ENCODE measurements around the gene RELB. TPM values are rescaled to one million over a fixed set of nuclear protein-coding genes. Genes with fewer than 3 reads are reported as not detected.

RELB gene
- total and polyA plus RNA-seq, 2 of the 4 experiments (the other 2 are of a cell fraction) = 5.0 to 17.2 TPM

DNA sequence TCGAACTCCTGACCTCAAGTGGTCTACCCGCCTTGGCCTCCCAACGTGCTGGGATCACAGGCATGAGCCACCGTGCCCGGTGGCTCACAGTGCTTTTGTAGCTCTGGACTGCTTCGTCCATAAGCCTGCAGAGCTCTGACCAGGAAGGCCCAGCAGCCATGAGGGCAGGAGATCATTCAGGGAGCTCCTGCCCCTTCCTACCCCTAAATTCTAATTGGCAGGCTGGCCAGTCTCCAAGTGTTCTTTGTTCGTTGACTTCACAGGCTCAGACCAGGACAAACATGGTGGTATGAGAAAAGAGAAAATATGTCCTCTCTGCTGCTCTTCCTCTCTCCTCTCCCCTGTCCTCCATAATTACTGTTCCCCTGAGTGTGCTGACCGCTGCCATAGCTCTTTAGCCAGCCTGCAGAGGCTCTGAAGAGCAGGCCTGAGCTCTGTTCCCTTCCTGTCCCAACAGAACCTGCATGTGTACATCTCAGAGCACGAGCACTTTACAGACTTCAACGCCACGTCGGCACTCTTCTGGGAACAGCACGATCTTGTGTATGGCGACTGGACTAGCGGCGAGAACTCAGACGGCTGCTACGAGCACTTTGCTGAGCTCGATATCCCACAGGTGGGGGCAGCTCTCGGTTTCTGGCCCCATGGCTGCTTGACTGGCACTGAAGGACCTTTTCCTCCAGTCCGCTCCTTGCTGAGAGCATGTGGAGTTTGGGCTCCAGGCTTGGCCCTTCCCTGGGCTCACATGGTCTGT, 27.1 kb upstream of the RELB start:
- Histone ChIP-seq H3K4me1 (ENCODE audit: control insufficient read depth, insufficient read depth, low read length) (no peaks in the 10 kb centered on the region), H3K4ac (ENCODE audit: low read depth, low read length) (no peak overlapping the region), H2BK120ac (ENCODE audit: low read depth, low read length) (no peak overlapping the region), H3K14ac (replicated peaks; ENCODE audit: low read depth, low read length) (no peak overlapping the region), H4K20me1 (ENCODE audit: insufficient read depth, low read length) (peaks cover 9% of the 10 kb centered on the region), H4K91ac (ENCODE audit: insufficient read depth, low read depth, low read length) (no peak overlapping the region), H3K27ac (ENCODE audit: insufficient read depth, low read length) (no peak overlapping the region), H4K5ac (ENCODE audit: low read depth, low read length) (no peak overlapping the region), H3K36me3 (ENCODE audit: control insufficient read depth, insufficient read depth, low read length) (peaks cover 60% of the 10 kb centered on the region), H3K56ac (ENCODE audit: extremely low read depth, insufficient read depth, low read length) (no peak overlapping the region), H3K27me3 (ENCODE audit: control insufficient read depth, insufficient read depth, low read length) (no peaks in the 10 kb centered on the region), H2AK5ac (ENCODE audit: low read depth, low read length) (no peak overlapping the region), H3K23ac (ENCODE audit: low read depth, low read length) (no peak overlapping the region), H2BK20ac (ENCODE audit: low read depth, low read length) (no peak overlapping the region), H4K8ac (ENCODE audit: low read depth in 2 of 2, low read length in 2 of 2) (no peak overlapping the region), H3K79me1 (ENCODE audit: low read depth in 1 of 2, low read length in 2 of 2) (peaks cover 3 to 24% of the 10 kb centered on the region in 2 experiments), H2AK9ac (replicated peaks; ENCODE audit: low read depth, low read length, poor library complexity) (no peak overlapping the region), H3K9ac (ENCODE audit: low read depth, low read length) (no peak overlapping the region), H2AFZ (replicated peaks; ENCODE audit: low read length, poor library complexity) (no peak overlapping the region), H3K4me3 (ENCODE audit: insufficient read depth, low read depth, low read length) (no peak overlapping the region), H2BK15ac (ENCODE audit: low read depth, low read length) (no peak overlapping the region), H2BK5ac (ENCODE audit: low read depth, low read length, poor library complexity, severe bottlenecking) (no peak overlapping the region), H3K4me2 (ENCODE audit: low read depth, low read length) (no peak overlapping the region), H3K9me1 (ENCODE audit: insufficient read depth, low read length) (no peaks in the 10 kb centered on the region), H3K9me3 (ENCODE audit: control insufficient read depth, insufficient read depth, low read length) (no peaks in the 10 kb centered on the region), H3K18ac (ENCODE audit: low read depth, low read length) (no peak overlapping the region)
- no TSS peak for BruUV-seq (replicated peaks)
- dilution Hi-C loops (cut with HindIII; ENCODE audit: low sequenced_read_pairs, unreplicated experiment) (no loop called here), in situ Hi-C loops (cut with MboI; ENCODE audit: low sequenced_read_pairs) (no loop called here), intact Hi-C loops (cut with micrococcal nuclease) (no loop called here)
- ChIA-PET POLR2A (ENCODE audit: unreplicated experiment) (interaction anchor here (0.6 kb wide), 1 partner anchor 13 kb away, joined by 3 read pairs; no protein-coding TSS in a partner anchor), CTCF (interaction anchor here (0.7 kb wide), 1 partner anchor 16 kb away, joined by 5 read pairs; no protein-coding TSS in a partner anchor)
- ATAC-seq (ENCODE audit: low read depth) (no peak), DNase-seq (no peak)
- WGBS, 2 experiments (ENCODE audit: extremely low coverage in 2 of 2, insufficient read length in 1 of 2) = 99% methylated on average over 15 of the region's 21 CpGs; no CpG with 5 or more reads in 1 of the 2 experiments
- TF ChIP-seq MXI1 (IDR thresholded peaks at IDR 0.05; ENCODE audit: borderline replicate concordance, low read depth, low read length) (no peak), CEBPB (IDR thresholded peaks at IDR 0.05; ENCODE audit: low read depth, low read length) (no peak), NFE2L2 (IDR thresholded peaks at IDR 0.05; ENCODE audit: low read depth, low read length) (no peak), ELK1 (IDR thresholded peaks at IDR 0.05; ENCODE audit: borderline replicate concordance, low read depth, low read length) (no peak), CTCF (conservative IDR thresholded peaks at IDR 0.05; ENCODE audit: low read depth, low read length) (no peak)

All from IMR-90 (cell line).